NCI-H510A treated with DMSO at 0.1 percent for 48 hours (cell line): ENCODE results near the gene TET2.
A peak's percentile ranks its signal among the peaks of the same experiment; 100 is the strongest.

Experiments used
- DNase-seq: peaks from one replicate; lab custom pipeline; 2025; lab: John Stamatoyannopoulos, UW

The TET2 gene

GRCh38 chr4:105140684-105141490, 5.8 kb upstream of the TET2 start:
- DNase-seq: no peak

- no peak for DNase-seq
Observed at GRCh38 chr4:105145156-105145902, 1.3 kb upstream of the TET2 start.

- peak; percentile 20 for DNase-seq
Observed at GRCh38 chr4:105145903-105146275, 787 bp upstream of the TET2 start.

- DNase-seq: no peak
Observed at GRCh38 chr4:105147016-105147552, 408 bp downstream of the TET2 start.

- peak; percentile 32 for DNase-seq
Observed at GRCh38 chr4:105147553-105148161, 981 bp downstream of the TET2 start.

- no peak for DNase-seq
Observed at GRCh38 chr4:105148356-105148755, 1.7 kb downstream of the TET2 start.

- DNase-seq: no peak
Observed at GRCh38 chr4:105148776-105149175, 2.1 kb downstream of the TET2 start.

- no peak for DNase-seq
Observed at GRCh38 chr4:105149771-105150170, 3.1 kb downstream of the TET2 start.

GRCh38 chr4:105150503-105150902, 3.8 kb downstream of the TET2 start:
- no peak for DNase-seq

- no peak for DNase-seq
Observed at GRCh38 chr4:105153749-105154148, 7.1 kb downstream of the TET2 start.

GRCh38 chr4:105154576-105154975, 7.9 kb downstream of the TET2 start:
- DNase-seq: no peak

- DNase-seq: no peak
Observed at GRCh38 chr4:105155426-105155825, 8.8 kb downstream of the TET2 start.

GRCh38 chr4:105158837-105159236, 12.2 kb downstream of the TET2 start:
- no peak for DNase-seq

- DNase-seq: no peak
Observed at GRCh38 chr4:105162123-105162796, 15.6 kb downstream of the TET2 start.

- no peak for DNase-seq
Observed at GRCh38 chr4:105164548-105164947, 17.9 kb downstream of the TET2 start.

GRCh38 chr4:105166066-105166465, 19.4 kb downstream of the TET2 start:
- no peak for DNase-seq

GRCh38 chr4:105170711-105171110, 24.0 kb downstream of the TET2 start:
- DNase-seq: no peak

- DNase-seq: no peak
Observed at GRCh38 chr4:105171912-105172311, 25.2 kb downstream of the TET2 start.

GRCh38 chr4:105174098-105174497, 27.4 kb downstream of the TET2 start:
- no peak for DNase-seq

- no peak for DNase-seq
Observed at GRCh38 chr4:105179539-105180401, 33.1 kb downstream of the TET2 start.

GRCh38 chr4:105181259-105181658, 34.6 kb downstream of the TET2 start:
- no peak for DNase-seq
